HCT116 (cell line): ENCODE results near the gene HDDC3. TPM values are rescaled to one million over a fixed set of nuclear protein-coding genes. Genes with fewer than 3 reads are reported as not detected.

Experiments used
- ATAC-seq: fragments of 200-7000 bp; cut with Tn5 transposase; 2 replicates; pipeline ENCODE4 v1.9.1; 2020; ENCODE audit warnings: mild to moderate bottlenecking, moderate library complexity
- BruUV-seq: library from RNA; stranded (reverse); fragments of 400-500 nt; replicated peaks from 2 replicates; lab custom pipeline; 2021; lab: Mats Ljungman, UMichigan
- CTCF ChIA-PET: fragments of 300-600 bp; sonication (Branson Sonifier 250); formaldehyde crosslinking; loops from one replicate; lab custom pipeline; 2021; ENCODE audit warnings: antibody characterized with exemption; lab: Charles Lee
- POLR2A ChIA-PET: fragments of 300-600, 350-600 bp; sonication (Branson Sonifier 250); formaldehyde crosslinking; loops from one replicate; lab custom pipeline; 2021; ENCODE audit warnings: antibody characterized with exemption; lab: Charles Lee
- RAD21 ChIA-PET, 2 experiments: fragments of 300-600 bp; sonication (Branson Sonifier 250); formaldehyde crosslinking; loops; one replicate each; lab custom pipeline; 2023; ENCODE audit warnings: low total read pairs in 2 of 2; ENCODE audit not compliant: uncharacterized antibody in 2 of 2, unreplicated experiment in 2 of 2, low non-redundant PET in 1 of 2; lab: Charles Lee
- DNase-seq: peaks from one replicate; pipeline ENCODE4 v3.0.0-alpha.2; 2010; ENCODE audit warnings: low read depth, low spot score
- H2AFZ ChIP-seq: fragments of 200-600 bp; shearing (Covaris generic), sonication (generic); 2 replicates; pipeline ENCODE4 v1.6.1; 2017; ENCODE audit warnings: low read depth, mixed run types, mixed read lengths, antibody characterized with exemption, low read length; ENCODE audit not compliant: poor library complexity, severe bottlenecking
- H3K27ac ChIP-seq: 2 replicates; pipeline ENCODE4 v1.5.1; 2012; ENCODE audit warnings: low read depth, low read length
- H3K27me3 ChIP-seq: fragments of 200-600 bp; sonication (generic); 2 replicates; pipeline ENCODE4 v1.6.1; 2016; ENCODE audit warnings: mixed run types, low read length, mixed read lengths; ENCODE audit not compliant: insufficient read depth
- H3K36me3 ChIP-seq, 2 experiments: fragments of 200-500 bp in 1 of 2; fragments of 200-600 bp in 1 of 2; sonication (Bioruptor generic) in 1 of 2; sonication (generic) in 1 of 2; 2 replicates each; pipeline versions ENCODE4 v1.5.1 to v1.6.1; 2014 to 2016; ENCODE audit warnings: low read length in 2 of 2, inconsistent platforms in 1 of 2, mixed read lengths in 1 of 2, mixed run types in 1 of 2; ENCODE audit not compliant: insufficient read depth in 2 of 2, control insufficient read depth in 1 of 2
- H3K4me1 ChIP-seq, 2 experiments: fragments of 200-600 bp in 1 of 2; sonication (generic) in 1 of 2; 2 replicates each; pipeline versions ENCODE4 v1.5.1 to v1.6.1; 2012 to 2017; ENCODE audit warnings: low read length in 2 of 2, inconsistent platforms in 1 of 2, mild to moderate bottlenecking in 1 of 2, mixed read lengths in 1 of 2, mixed run types in 1 of 2, moderate library complexity in 1 of 2; ENCODE audit not compliant: insufficient read depth in 2 of 2, control insufficient read depth in 1 of 2
- H3K4me2 ChIP-seq: fragments of 200-600 bp; sonication (generic); 2 replicates; pipeline ENCODE4 v1.6.1; 2017; ENCODE audit warnings: mixed run types, low read length, mixed read lengths
- H3K4me3 ChIP-seq, 2 experiments: fragments of 200-600 bp in 1 of 2; sonication (generic) in 1 of 2; replicated peaks in 1 of 2; 2 replicates each; pipeline ENCODE4 v1.5.1; 2011 to 2016; ENCODE audit warnings: low read length in 2 of 2, control low read depth in 1 of 2, low read depth in 1 of 2, mild to moderate bottlenecking in 1 of 2, mixed read lengths in 1 of 2, mixed run types in 1 of 2
- H3K79me2 ChIP-seq: fragments of 200-600 bp; sonication (generic); 2 replicates; pipeline ENCODE4 v1.6.1; 2017; ENCODE audit warnings: mild to moderate bottlenecking, mixed run types, low read length, moderate library complexity, mixed read lengths; ENCODE audit not compliant: insufficient read depth
- H3K9ac ChIP-seq: fragments of 200-600 bp; sonication (generic); 2 replicates; pipeline ENCODE4 v1.6.1; 2016; ENCODE audit warnings: low read length, mixed read lengths
- H3K9me2 ChIP-seq: fragments of 200-600 bp; sonication (generic), shearing (Covaris generic); 2 replicates; pipeline ENCODE4 v1.6.1; 2017; ENCODE audit warnings: mixed run types, mild to moderate bottlenecking, moderate library complexity; ENCODE audit not compliant: insufficient read depth
- H3K9me3 ChIP-seq, 2 experiments: fragments of 200-500 bp in 1 of 2; fragments of 200-600 bp in 1 of 2; sonication (Bioruptor generic) in 1 of 2; sonication (generic) in 1 of 2; 2 replicates each; pipeline ENCODE4 v1.6.1; 2014 to 2017; ENCODE audit warnings: low read length in 2 of 2, mixed read lengths in 2 of 2, inconsistent platforms in 1 of 2, low read depth in 1 of 2, mild to moderate bottlenecking in 1 of 2, mixed run types in 1 of 2, moderate library complexity in 1 of 2; ENCODE audit not compliant: control insufficient read depth in 1 of 2, insufficient read depth in 1 of 2
- H4K20me1 ChIP-seq: fragments of 200-600 bp; sonication (generic), shearing (Covaris generic); 2 replicates; pipeline ENCODE4 v1.6.1; 2017; ENCODE audit warnings: mixed run types, mild to moderate bottlenecking, moderate library complexity; ENCODE audit not compliant: insufficient read depth
- CBX3 ChIP-seq: IDR thresholded peaks from 2 replicates; pipeline ENCODE4 v1.6.1; 2012; ENCODE audit warnings: low read depth
- RAD21 ChIP-seq: IDR thresholded peaks from 2 replicates; pipeline ENCODE4 v1.6.1; 2012; ENCODE audit warnings: low read depth, mild to moderate bottlenecking
- SIN3A ChIP-seq: IDR thresholded peaks from 2 replicates; pipeline ENCODE4 v1.6.1; 2012; ENCODE audit warnings: low read depth
- ZFX ChIP-seq: fragments of 450-650 bp; IDR thresholded peaks from 2 replicates; pipeline ENCODE4 v1.6.1; 2017
- ZNF274 ChIP-seq: fragments of 200-500 bp; sonication (Bioruptor generic); IDR thresholded peaks from 2 replicates; pipeline ENCODE4 v1.6.1; 2014; ENCODE audit warnings: mild to moderate bottlenecking, low read depth, low read length, inconsistent platforms
- intact Hi-C: fragments of 100-400 bp; cut with micrococcal nuclease; formaldehyde crosslinking; loops from 2 replicates; pipeline ENCODE4 v1.10.0; 2022
- total RNA-seq: library from RNA; stranded (reverse); gene quantifications from one replicate; pipeline ENCODE4 v1.2.1, GENCODE V29; 2021; ENCODE audit not compliant: unreplicated experiment
- TF ChIP-seq, protein P1 (sequence below): IDR thresholded peaks from 2 replicates; pipeline ENCODE4 v1.6.1; 2011; ENCODE audit warnings: mild to moderate bottlenecking, low read length, moderate library complexity; ENCODE audit not compliant: insufficient replicate concordance; ENCODE audit errors: extremely low read depth
- TF ChIP-seq, protein P2 (sequence below): IDR thresholded peaks from 2 replicates; pipeline ENCODE4 v1.6.1; 2012; ENCODE audit warnings: low read depth

HDDC3 gene
- total RNA-seq, 1 experiment from 2014 or later, result 20.4 TPM

DNA sequence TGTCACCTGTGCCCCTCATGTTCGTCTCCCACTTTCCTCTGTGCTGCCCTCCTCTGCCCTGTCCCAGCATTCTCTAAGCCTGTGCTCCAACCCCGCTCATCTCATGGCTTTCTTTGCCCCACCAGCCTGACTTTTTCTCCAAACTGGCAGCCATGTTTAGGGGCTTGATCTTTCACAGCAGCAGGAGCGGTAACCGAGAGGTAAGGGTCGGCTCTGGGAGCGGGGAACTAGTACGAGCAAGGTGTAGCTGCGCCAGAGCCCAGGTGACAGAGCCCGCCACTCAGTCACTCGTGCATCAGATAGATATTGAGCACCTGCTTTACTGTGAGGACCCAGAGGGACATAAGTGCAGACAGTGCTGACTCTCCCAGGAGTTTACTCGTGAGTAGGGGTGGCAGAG lies 15.9 kb downstream of the HDDC3 start:
- H3K9me3 ChIP-seq, result no peaks in the 10 kb centered on the region
- no peak overlapping the region for H3K27ac ChIP-seq
- H3K4me2 ChIP-seq, result no peak overlapping the region
- intact Hi-C loops, result no loop called here
- H3K9me2 ChIP-seq, result no peaks in the 10 kb centered on the region
- ChIA-PET RAD21 (no interaction called here), POLR2A (no interaction called here)
- DNase-seq (no peak), ATAC-seq (no peak)
- H3K9ac ChIP-seq, result no peak overlapping the region
- no TSS peak for BruUV-seq
- H3K36me3 ChIP-seq, result peaks cover 2 to 4% of the 10 kb centered on the region in 2 experiments; a peak in 3 of 4 replicates
- H4K20me1 ChIP-seq, result no peaks in the 10 kb centered on the region
- H3K4me3 ChIP-seq, result no peak overlapping the region
- no peaks in the 10 kb centered on the region for H3K79me2 ChIP-seq
- no peak overlapping the region for H2AFZ ChIP-seq
- TF ChIP-seq RAD21 (no peak), CBX3 (no peak), SIN3A (no peak), ZNF274 (no peak), ZFX (no peak)
- TF ChIP-seq, protein P1, sequence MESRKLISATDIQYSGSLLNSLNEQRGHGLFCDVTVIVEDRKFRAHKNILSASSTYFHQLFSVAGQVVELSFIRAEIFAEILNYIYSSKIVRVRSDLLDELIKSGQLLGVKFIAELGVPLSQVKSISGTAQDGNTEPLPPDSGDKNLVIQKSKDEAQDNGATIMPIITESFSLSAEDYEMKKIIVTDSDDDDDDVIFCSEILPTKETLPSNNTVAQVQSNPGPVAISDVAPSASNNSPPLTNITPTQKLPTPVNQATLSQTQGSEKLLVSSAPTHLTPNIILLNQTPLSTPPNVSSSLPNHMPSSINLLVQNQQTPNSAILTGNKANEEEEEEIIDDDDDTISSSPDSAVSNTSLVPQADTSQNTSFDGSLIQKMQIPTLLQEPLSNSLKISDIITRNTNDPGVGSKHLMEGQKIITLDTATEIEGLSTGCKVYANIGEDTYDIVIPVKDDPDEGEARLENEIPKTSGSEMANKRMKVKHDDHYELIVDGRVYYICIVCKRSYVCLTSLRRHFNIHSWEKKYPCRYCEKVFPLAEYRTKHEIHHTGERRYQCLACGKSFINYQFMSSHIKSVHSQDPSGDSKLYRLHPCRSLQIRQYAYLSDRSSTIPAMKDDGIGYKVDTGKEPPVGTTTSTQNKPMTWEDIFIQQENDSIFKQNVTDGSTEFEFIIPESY, result no peak
- TF ChIP-seq, protein P2, sequence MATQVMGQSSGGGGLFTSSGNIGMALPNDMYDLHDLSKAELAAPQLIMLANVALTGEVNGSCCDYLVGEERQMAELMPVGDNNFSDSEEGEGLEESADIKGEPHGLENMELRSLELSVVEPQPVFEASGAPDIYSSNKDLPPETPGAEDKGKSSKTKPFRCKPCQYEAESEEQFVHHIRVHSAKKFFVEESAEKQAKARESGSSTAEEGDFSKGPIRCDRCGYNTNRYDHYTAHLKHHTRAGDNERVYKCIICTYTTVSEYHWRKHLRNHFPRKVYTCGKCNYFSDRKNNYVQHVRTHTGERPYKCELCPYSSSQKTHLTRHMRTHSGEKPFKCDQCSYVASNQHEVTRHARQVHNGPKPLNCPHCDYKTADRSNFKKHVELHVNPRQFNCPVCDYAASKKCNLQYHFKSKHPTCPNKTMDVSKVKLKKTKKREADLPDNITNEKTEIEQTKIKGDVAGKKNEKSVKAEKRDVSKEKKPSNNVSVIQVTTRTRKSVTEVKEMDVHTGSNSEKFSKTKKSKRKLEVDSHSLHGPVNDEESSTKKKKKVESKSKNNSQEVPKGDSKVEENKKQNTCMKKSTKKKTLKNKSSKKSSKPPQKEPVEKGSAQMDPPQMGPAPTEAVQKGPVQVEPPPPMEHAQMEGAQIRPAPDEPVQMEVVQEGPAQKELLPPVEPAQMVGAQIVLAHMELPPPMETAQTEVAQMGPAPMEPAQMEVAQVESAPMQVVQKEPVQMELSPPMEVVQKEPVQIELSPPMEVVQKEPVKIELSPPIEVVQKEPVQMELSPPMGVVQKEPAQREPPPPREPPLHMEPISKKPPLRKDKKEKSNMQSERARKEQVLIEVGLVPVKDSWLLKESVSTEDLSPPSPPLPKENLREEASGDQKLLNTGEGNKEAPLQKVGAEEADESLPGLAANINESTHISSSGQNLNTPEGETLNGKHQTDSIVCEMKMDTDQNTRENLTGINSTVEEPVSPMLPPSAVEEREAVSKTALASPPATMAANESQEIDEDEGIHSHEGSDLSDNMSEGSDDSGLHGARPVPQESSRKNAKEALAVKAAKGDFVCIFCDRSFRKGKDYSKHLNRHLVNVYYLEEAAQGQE, result no peak
- TF ChIP-seq, all 23 proteins: peak for 0
- Histone ChIP-seq H3K27me3 (no peaks in the 10 kb centered on the region), H3K4me1 (no peaks in the 10 kb centered on the region)
- CTCF ChIA-PET, result no interaction called here
